GM12878 (cell line): ENCODE data around the gene KLK3. TPM values are rescaled to one million over a fixed set of nuclear protein-coding genes. Genes with fewer than 3 reads are reported as not detected.

Experiments
- ATAC-seq: fragments of 200-7000 bp; cut with Tn5 transposase; 3 replicates; pipeline ENCODE4 v1.9.1; 2020; ENCODE audit warnings: mild to moderate bottlenecking, moderate library complexity
- BruUV-seq: library from RNA; stranded (reverse); fragments of 400-500 nt; replicated peaks from 2 replicates; lab custom pipeline; 2021; lab: Mats Ljungman, UMichigan
- CTCF ChIA-PET: fragments of 300-600 bp; sonication (Branson Sonifier 250); formaldehyde crosslinking; extraction: SDS; loops from one replicate; lab custom pipeline; 2021; ENCODE audit warnings: inconsistent platforms; lab: Yijun Ruan, JAX
- POLR2A ChIA-PET: fragments of 350-600 bp; formaldehyde crosslinking; extraction: SDS; loops from one replicate; lab custom pipeline; 2021; ENCODE audit warnings: inconsistent platforms; lab: Charles Lee
- RAD21 ChIA-PET: fragments of 300-600 bp; sonication (Branson Sonifier 250); formaldehyde crosslinking; loops from one replicate; lab custom pipeline; 2023; ENCODE audit warnings: antibody characterized with exemption; ENCODE audit not compliant: unreplicated experiment; lab: Charles Lee
- SMC1A ChIA-PET: fragments of 300-600 bp; sonication (Branson Sonifier 250); formaldehyde crosslinking; loops from one replicate; lab custom pipeline; 2023; ENCODE audit not compliant: unreplicated experiment, uncharacterized antibody; lab: Charles Lee
- DNase-seq: peaks from one replicate; pipeline ENCODE4 v3.0.0-alpha.2; 2011; ENCODE audit warnings: low read depth, low spot score
- FAIRE-seq: peaks from 3 replicates; lab custom pipeline; 2011; peaks lifted over from hg19 to GRCh38; lab: Jason Lieb, UNC
- H2AFZ ChIP-seq: 2 replicates; pipeline ENCODE4 v1.6.0; 2011; ENCODE audit warnings: low read depth, low read length, control low read depth; ENCODE audit not compliant: control insufficient read depth
- H3K27ac ChIP-seq: 2 replicates; pipeline ENCODE4 v1.5.1; 2011; ENCODE audit warnings: control low read depth; ENCODE audit not compliant: control insufficient read depth, insufficient read depth
- H3K27me3 ChIP-seq, 2 experiments: replicated peaks in 1 of 2; 2 replicates each; pipeline versions ENCODE4 v1.6.0 to v1.6.1; 2011; ENCODE audit warnings: low read length in 1 of 2; ENCODE audit not compliant: control insufficient read depth in 2 of 2, insufficient read depth in 2 of 2
- H3K36me3 ChIP-seq, 2 experiments: 2 replicates each; pipeline ENCODE4 v1.5.1; 2011; ENCODE audit warnings: low read length in 1 of 2; ENCODE audit not compliant: control insufficient read depth in 2 of 2, insufficient read depth in 2 of 2
- H3K4me1 ChIP-seq: 2 replicates; pipeline ENCODE4 v1.6.1; 2011; ENCODE audit warnings: mild to moderate bottlenecking, low read length, moderate library complexity, mixed read lengths; ENCODE audit not compliant: control insufficient read depth, insufficient read depth
- H3K4me2 ChIP-seq: 2 replicates; pipeline ENCODE4 v1.6.0; 2011; ENCODE audit warnings: control low read depth; ENCODE audit not compliant: control insufficient read depth, insufficient read depth
- H3K4me3 ChIP-seq: fragments of 200-600 bp; sonication (generic); 2 replicates; pipeline ENCODE4 v1.5.1; 2016
- H3K79me2 ChIP-seq: 2 replicates; pipeline ENCODE4 v1.6.0; 2011; ENCODE audit warnings: low read length; ENCODE audit not compliant: control insufficient read depth, insufficient read depth
- H3K9ac ChIP-seq: 2 replicates; pipeline ENCODE4 v1.8.0; 2011; ENCODE audit warnings: low read length, control low read depth, mixed read lengths; ENCODE audit not compliant: control insufficient read depth, insufficient read depth
- H3K9me3 ChIP-seq: replicated peaks from 3 replicates; pipeline ENCODE4 v1.5.1; 2011; ENCODE audit warnings: mild to moderate bottlenecking, low read length; ENCODE audit not compliant: control insufficient read depth, insufficient read depth
- H4K20me1 ChIP-seq: 2 replicates; pipeline ENCODE4 v1.6.0; 2011; ENCODE audit not compliant: control insufficient read depth, insufficient read depth
- BACH1 ChIP-seq: fragments of 450-650 bp; IDR thresholded peaks from 2 replicates; pipeline ENCODE4 v1.6.1; 2017; ENCODE audit warnings: mild to moderate bottlenecking, borderline replicate concordance
- CEBPB ChIP-seq, 2 experiments: fragments of 150-350 bp in 1 of 2; IDR thresholded peaks; 2 replicates each; pipeline ENCODE4 v1.6.1; 2012 to 2014; ENCODE audit warnings: low read depth in 2 of 2, low read length in 2 of 2, borderline replicate concordance in 1 of 2, inconsistent platforms in 1 of 2
- CTCF ChIP-seq, 3 experiments: IDR thresholded peaks in 2 of 3; conservative IDR thresholded peaks in 1 of 3; 2 replicates each; pipeline ENCODE4 v1.5.1; 2011; ENCODE audit warnings: low read depth in 3 of 3, low read length in 3 of 3, mild to moderate bottlenecking in 3 of 3, control low read depth in 2 of 3, moderate library complexity in 2 of 3, inconsistent platforms in 1 of 3, mixed read lengths in 1 of 3; ENCODE audit not compliant: control insufficient read depth in 2 of 3, insufficient read depth in 1 of 3; ENCODE audit errors: extremely low read depth in 1 of 3
- E2F4 ChIP-seq: IDR thresholded peaks from 2 replicates; pipeline ENCODE4 v1.6.1; 2012; ENCODE audit warnings: low read depth, low read length, improper control_type of control experiment
- EZH2 ChIP-seq: IDR thresholded peaks from 2 replicates; pipeline ENCODE4 v1.6.1; 2012; ENCODE audit warnings: low read depth, mild to moderate bottlenecking, control low read depth, inconsistent platforms, low read length, borderline replicate concordance; ENCODE audit not compliant: control insufficient read depth
- GABPA ChIP-seq: IDR thresholded peaks from 2 replicates; pipeline ENCODE4 v1.6.1; 2014; ENCODE audit warnings: antibody characterized with exemption, low read depth, mild to moderate bottlenecking, inconsistent platforms
- JUNB ChIP-seq: IDR thresholded peaks from 2 replicates; pipeline ENCODE4 v1.6.1; 2016; ENCODE audit warnings: antibody characterized with exemption, mild to moderate bottlenecking
- MXI1 ChIP-seq: fragments of 150-350 bp; IDR thresholded peaks from 2 replicates; pipeline ENCODE4 v1.6.1; 2011; ENCODE audit warnings: low read depth, mild to moderate bottlenecking, inconsistent platforms, low read length, improper control_type of control experiment
- NFYA ChIP-seq: IDR thresholded peaks from 2 replicates; pipeline ENCODE4 v1.6.1; 2011; ENCODE audit warnings: low read depth, mild to moderate bottlenecking, low read length, improper control_type of control experiment, borderline replicate concordance
- NRF1 ChIP-seq: conservative IDR thresholded peaks from 2 replicates; pipeline ENCODE4 v1.6.1; 2011; ENCODE audit warnings: mild to moderate bottlenecking, low read depth, low read length, improper control_type of control experiment
- RBBP5 ChIP-seq: fragments of 200-600 bp; sonication (generic); conservative IDR thresholded peaks from 2 replicates; pipeline ENCODE4 v1.6.1; 2016
- REST ChIP-seq: IDR thresholded peaks from 2 replicates; pipeline ENCODE4 v1.6.1; 2012; ENCODE audit warnings: mild to moderate bottlenecking, low read depth, low read length
- SREBF1 ChIP-seq: IDR thresholded peaks from 2 replicates; pipeline ENCODE4 v1.6.1; 2012; ENCODE audit warnings: mild to moderate bottlenecking, low read length
- ZBTB11 ChIP-seq: fragments of 450-650 bp; formaldehyde crosslinking; IDR thresholded peaks from 2 replicates; pipeline ENCODE4 v1.5.0; 2022; ENCODE audit warnings: mild to moderate bottlenecking, missing genetic modification characterization
- WGBS: methylation state at CpG from one replicate; pipeline ENCODE4 v1.1.6; 2016; ENCODE audit warnings: low lambda C conversion rate; ENCODE audit not compliant: insufficient replicate concordance, insufficient coverage; ENCODE audit errors: missing lambda C conversion rate; 5-methylcytosine and 5-hydroxymethylcytosine counted together
- in situ Hi-C: fragments of 300-500 bp; cut with MboI; formaldehyde crosslinking; loops from 9 replicates; pipeline ENCODE4 v1.14.3; 2018; ENCODE audit warnings: mixed read lengths
- intact Hi-C: fragments of 100-400 bp; cut with micrococcal nuclease; formaldehyde crosslinking; loops from one replicate; pipeline ENCODE4 v1.14.2; 2022; ENCODE audit not compliant: unreplicated experiment
- polyA plus RNA-seq, 11 experiments: library from polyadenylated mRNA; depleted of rRNA in 4 of 11; unstranded in 6 of 11; stranded (reverse) in 5 of 11; fragments of >200 nt; fragmentation: Nextera tagmentation in 4 of 11; fragmentation: Illumina TruSeq in 1 of 11; extraction: Ambion mirVana in 4 of 11; extraction: Trizol in 1 of 11; gene quantifications; 1 replicate in 1 of 11; 2 replicates in 10 of 11; pipeline versions ENCODE4 v1.2.1 to v1.2.3, GENCODE V29; 2011 to 2016; ENCODE audit warnings: inconsistent platforms in 2 of 11, missing spikeins in 2 of 11, low read depth in 1 of 11
- total RNA-seq, 4 experiments: library from RNA; depleted of rRNA in 3 of 4; stranded (reverse); fragments of >200 nt in 3 of 4; fragmentation: Illumina TruSeq in 1 of 4; extraction: Trizol in 1 of 4; gene quantifications; 2 replicates each; pipeline versions ENCODE4 v1.2.1 to v1.2.3, GENCODE V29; 2013 to 2021

KLK3 gene
- total and polyA plus RNA-seq, 10 of the 15 experiments (the other 5 are each of a cell fraction or from before 2014, with no cell fraction given) = 0.31 TPM; not detected in 9

GRCh38 chr19:50814883-50815282 lies 39.8 kb upstream of the KLK3 start:
- WGBS = 97% methylated on average over 5 of the region's 5 CpGs
- SMC1A ChIA-PET = interaction anchor here (1.0 to 1.7 kb wide), 4 partner anchors 10 to 107 kb away, joined by 4 to 7 read pairs (median 4); no protein-coding TSS in a partner anchor
- H3K4me2 ChIP-seq = no peak overlapping the region
- H3K27me3 ChIP-seq = no peaks in the 10 kb centered on the region
- ATAC-seq (no peak), FAIRE-seq (no peak), DNase-seq (no peak)
- peaks cover 26% of the 10 kb centered on the region for H3K4me1 ChIP-seq
- no peak overlapping the region for H3K9ac ChIP-seq
- H3K9me3 ChIP-seq = peaks cover 3% of the 10 kb centered on the region; the same call in 2 of the 3 replicates
- no peak overlapping the region for H2AFZ ChIP-seq
- H3K79me2 ChIP-seq = peaks cover 4% of the 10 kb centered on the region
- intact Hi-C loops = no loop called here
- no peak overlapping the region for H3K27ac ChIP-seq
- POLR2A ChIA-PET = interaction anchor here (0.6 to 1.0 kb wide), 2 partner anchors 13 to 25 kb away, joined by 3 to 5 read pairs; no protein-coding TSS in a partner anchor
- no peak overlapping the region for H3K4me3 ChIP-seq
- no peaks in the 10 kb centered on the region for H3K36me3 ChIP-seq
- RAD21 ChIA-PET = no interaction called here
- no peaks in the 10 kb centered on the region for H4K20me1 ChIP-seq
- CTCF ChIA-PET = interaction anchor here (1.6 to 2.9 kb wide), 2 partner anchors 10 to 91 kb away, joined by 4 to 8 read pairs; no protein-coding TSS in a partner anchor
- in situ Hi-C loops = loop anchor here (10.0 kb wide), 1 partner anchor 550 kb away; the partner anchor contains the start of genes CLDND2 and ETFB
- BruUV-seq = no TSS peak
- TF ChIP-seq RBBP5 = no peak
- no peak for TF ChIP-seq EZH2
- TF ChIP-seq CEBPB (IDR thresholded peaks at IDR 0.05; ENCODE audit: borderline replicate concordance in 1 of 2, low read depth in 2 of 2, low read length in 2 of 2) = no peak
- TF ChIP-seq MXI1 = no peak
- no peak for TF ChIP-seq NFYA
- no peak for TF ChIP-seq CTCF (IDR thresholded peaks at IDR 0.05 in 2 of 3, conservative IDR thresholded peaks at IDR 0.05 in 1 of 3; ENCODE audit: control insufficient read depth in 2 of 3, extremely low read depth in 1 of 3, insufficient read depth in 1 of 3, low read depth in 3 of 3, low read length in 3 of 3)
- TF ChIP-seq BACH1 = no peak
- TF ChIP-seq ZBTB11 = no peak
- no peak for TF ChIP-seq E2F4
- no peak for TF ChIP-seq SREBF1
- no peak for TF ChIP-seq GABPA
- no peak for TF ChIP-seq NRF1
- no peak for TF ChIP-seq JUNB
- no peak for TF ChIP-seq REST
